Heart right ventricle (tissue), 16 donors: ENCODE data around the gene HSPB6. TPM values are rescaled to one million over a fixed set of nuclear protein-coding genes. Genes with fewer than 3 reads are reported as not detected.

Experiments used
- ATAC-seq, 8 donors: fragments of 200-7000 bp; cut with Tn5 transposase; one replicate each; pipeline ENCODE4 v1.9.1; 2020; ENCODE audit warnings: mild to moderate bottlenecking in 8 of 8, moderate library complexity in 8 of 8, moderate number of reproducible peaks in 1 of 8
- DNase-seq, 2 donors: peaks; one replicate each; pipeline ENCODE4 v3.0.0-alpha.2; 2020
- H3K27ac ChIP-seq, 10 donors: fragments of 200-600 bp; sonication (generic) in 2 of 10; one replicate each; pipeline versions ENCODE4 v1.5.0 to v1.8.0; 2020 to 2022; ENCODE audit warnings: mild to moderate bottlenecking in 3 of 10
- H3K27me3 ChIP-seq, 7 donors: fragments of 200-600 bp; one replicate each; pipeline ENCODE4 v1.8.0; 2021 to 2022; ENCODE audit warnings: mild to moderate bottlenecking in 2 of 7
- H3K36me3 ChIP-seq, 9 donors: fragments of 200-600 bp; sonication (generic) in 1 of 9; one replicate each; pipeline versions ENCODE4 v1.5.0 to v1.8.0; 2020 to 2022; ENCODE audit warnings: mild to moderate bottlenecking in 2 of 9
- H3K4me1 ChIP-seq, 9 donors: fragments of 200-600 bp; sonication (generic) in 1 of 9; one replicate each; pipeline versions ENCODE4 v1.5.0 to v1.8.0; 2020 to 2022; ENCODE audit warnings: mild to moderate bottlenecking in 4 of 9
- H3K4me3 ChIP-seq, 10 donors: fragments of 200-600 bp; sonication (generic) in 2 of 10; one replicate each; pipeline versions ENCODE4 v1.5.0 to v1.8.0; 2020 to 2022; ENCODE audit warnings: mild to moderate bottlenecking in 7 of 10, moderate library complexity in 2 of 10
- H3K9me3 ChIP-seq, 11 donors: fragments of 200-600 bp in 10 of 11; sonication (generic) in 2 of 11; one replicate each; pipeline versions ENCODE4 v1.5.0 to v1.8.0; 2013 to 2022; ENCODE audit warnings: mild to moderate bottlenecking in 2 of 11, control low read depth in 1 of 11, moderate library complexity in 1 of 11
- CTCF ChIP-seq, 9 donors: fragments of 200-600 bp; sonication (generic) in 2 of 9; IDR thresholded peaks; one replicate each; pipeline versions ENCODE4 v1.5.0 to v1.8.0; 2021 to 2022; ENCODE audit warnings: antibody characterized with exemption in 9 of 9, mild to moderate bottlenecking in 5 of 9, moderate library complexity in 1 of 9
- WGBS, 2 donors: extraction: QIAGEN DNeasy Blood & Tissue Kit; methylation state at CpG; one replicate each; pipeline ENCODE4 v1.1.7; 2013; ENCODE audit warnings: inconsistent platforms in 1 of 2; 5-methylcytosine and 5-hydroxymethylcytosine counted together
- intact Hi-C, 10 donors: fragments of 100-400 bp; cut with DNase I; formaldehyde crosslinking; loops; one replicate each; pipeline versions ENCODE4 v1.11.1 to v1.14.2; 2022
- polyA plus RNA-seq, 2 donors: library from polyadenylated mRNA; stranded (reverse); fragments of 200-250 nt; gene quantifications; one replicate each; pipeline ENCODE4 v1.2.3, GENCODE V29; 2013
- total RNA-seq, 10 donors: library from RNA; stranded (reverse); fragmentation: NEBNext Ultra II Directional in 3 of 10; extraction: Animal tissue kit (Norgen Biotek cat#: 25700) in 3 of 10; gene quantifications; one replicate each; pipeline versions ENCODE4 v1.2.1 to v1.2.4, GENCODE V29; 2021 to 2023
- donor health status: Arrhythmogenic right ventricular cardiomyopathy.
- donor health status: ischemic (EF 13 %, LVEDD 7.1; RV severe dilation, severe dysfunction).
- donor health status: healthy with polysubstance abuse.
- donor health status: DM: no; HTN: yes; CAD: no.
- donor health status: DM: no; HTN: no; CAD: no.
- donor health status: ischemic (EF 25% LVEDD 6.9; RV normal size, moderate dysfunction).
- donor health status: ischemic (EF 25% LVEDD 5.7; RV mildly dilated, moderate dysfunction).
- donor health status: healthy.
- donor health status: DM: yes; HTN: yes; CAD: no.
- donor health status: Ischemic cardiomyopathy.
- donor health status: ischemic (EF 35%, LVEDD 5.7; RV mildly dilated, moderate dysfunction).
- donor health status: nonischemic (EF 11% LVEDD 7.7; RV severe dilation, severe dysfunction).
- donor health status: DM: yes; HTN: yes; CAD: no.
- donor health status: PGD.
- donor health status: ischemic (EF 29% LVEDD 5.4; RV normal size, mild dysfunction).
- donor health status: nonischemic (EF 23%, LVEDD 6.1; RV moderate dilation, normal function).

The HSPB6 gene
- total and polyA plus RNA-seq, 12 donors, result 387 to 1,269 (median 981) TPM

GRCh38 chr19:35755550-35756376, 1.1 kb downstream of the HSPB6 start:
- H3K27ac ChIP-seq, result peak overlapping the region; percentile 88 to 99 (median 98)
- intact Hi-C loops, result loop anchor here in 1 of 10 donors (5.0 kb wide), 1 partner anchor 177 kb away; no protein-coding TSS in a partner anchor
- DNase-seq (peak; percentile 88 to 93), ATAC-seq (peak; percentile 18 to 50 (median 36))
- peaks cover 0 to 15% (median 0%) of the 10 kb centered on the region in 7 donors for H3K27me3 ChIP-seq
- H3K4me3 ChIP-seq, result peak overlapping the region; percentile 56 to 99 (median 82)
- H3K4me1 ChIP-seq, result peaks cover 4 to 59% (median 37%) of the 10 kb centered on the region in 9 donors
- peaks cover 0 to under 1% (median 0%) of the 10 kb centered on the region in 11 donors for H3K9me3 ChIP-seq
- WGBS, 2 donors, result 7 to 14% methylated on average over 68 to 74 of the region's 74 CpGs
- no peak for TF ChIP-seq CTCF (IDR thresholded peaks at IDR 0.05)
- peaks cover 0 to 43% (median 18%) of the 10 kb centered on the region in 9 donors for H3K36me3 ChIP-seq

- Histone ChIP-seq H3K27ac (peak overlapping the region; percentile 88 to 99 (median 98)), H3K4me3 (peak overlapping the region in 9 of 10 donors; percentile 71 to 99 (median 85)), H3K9me3 (no peaks in the 10 kb centered on the region), H3K4me1 (peaks cover 4 to 61% (median 40%) of the 10 kb centered on the region in 9 donors), H3K27me3 (peaks cover 0 to 15% (median 0%) of the 10 kb centered on the region in 7 donors), H3K36me3 (peaks cover 0 to 36% (median 18%) of the 10 kb centered on the region in 9 donors)
- ATAC-seq (peak in 2 of 8 donors; percentile 2 to 27), DNase-seq (no peak)
- intact Hi-C loops, result loop anchor here in 1 of 10 donors (5.0 kb wide), 1 partner anchor 177 kb away; no protein-coding TSS in a partner anchor
- TF ChIP-seq CTCF (IDR thresholded peaks at IDR 0.05), result no peak
- 33 to 39% methylated on average over 11 to 17 of the region's 17 CpGs for WGBS, 2 donors
These were observed 1.7 kb downstream of the HSPB6 start for GRCh38 chr19:35755131-35755549.

- TF ChIP-seq CTCF (IDR thresholded peaks at IDR 0.05), result no peak
- WGBS, 2 donors, result 81 to 84% methylated on average over 13 of the region's 13 CpGs
- Histone ChIP-seq H3K9me3 (no peaks in the 10 kb centered on the region), H3K27ac (peak overlapping the region; percentile 88 to 99 (median 98)), H3K36me3 (peaks cover 0 to 32% (median 18%) of the 10 kb centered on the region in 9 donors), H3K27me3 (peaks cover 0 to 15% (median 0%) of the 10 kb centered on the region in 7 donors), H3K4me1 (peaks cover 4 to 67% (median 42%) of the 10 kb centered on the region in 9 donors), H3K4me3 (peak overlapping the region in 4 of 10 donors; percentile 71 to 89 (median 86))
- intact Hi-C loops, result loop anchor here in 2 of 10 donors (5.0 kb wide), 2 partner anchors 37 to 178 kb away; partner anchors contain the start of gene KMT2B (in 1 of the 2)
- no peak for DNase-seq
- ATAC-seq, result no peak
These were observed 2.3 kb downstream of the HSPB6 start for GRCh38 chr19:35754370-35755130.
